Measurements from ENCODE around the gene SMARCB1.

- no peak for TF ChIP-seq POLR2A (IDR thresholded peaks at IDR 0.05)
- no peak for TF ChIP-seq EP300 (IDR thresholded peaks at IDR 0.05)
- no peak for TF ChIP-seq CTCF (IDR thresholded peaks at IDR 0.05)
- no peak for TF ChIP-seq POLR2AphosphoS5 (IDR thresholded peaks at IDR 0.05)
These were observed 55.8 kb downstream of the SMARCB1 start for GRCh38 chr22:23842599-23842998.

Measured in sigmoid colon (tissue), 4 donors.